Suppressor macrophage (primary cell): Measurements from ENCODE around the gene TMEM8B.
"Not testable (repeated sequence)": the region's sequence is repeated elsewhere in the genome, so short reads cannot be mapped to it uniquely, and the experiment has no call there.

Source experiments
- DNase-seq, 4 experiments: peaks; one replicate each; pipeline ENCODE4 v3.0.0-alpha.2; 2020 to 2022

TMEM8B gene

DNA sequence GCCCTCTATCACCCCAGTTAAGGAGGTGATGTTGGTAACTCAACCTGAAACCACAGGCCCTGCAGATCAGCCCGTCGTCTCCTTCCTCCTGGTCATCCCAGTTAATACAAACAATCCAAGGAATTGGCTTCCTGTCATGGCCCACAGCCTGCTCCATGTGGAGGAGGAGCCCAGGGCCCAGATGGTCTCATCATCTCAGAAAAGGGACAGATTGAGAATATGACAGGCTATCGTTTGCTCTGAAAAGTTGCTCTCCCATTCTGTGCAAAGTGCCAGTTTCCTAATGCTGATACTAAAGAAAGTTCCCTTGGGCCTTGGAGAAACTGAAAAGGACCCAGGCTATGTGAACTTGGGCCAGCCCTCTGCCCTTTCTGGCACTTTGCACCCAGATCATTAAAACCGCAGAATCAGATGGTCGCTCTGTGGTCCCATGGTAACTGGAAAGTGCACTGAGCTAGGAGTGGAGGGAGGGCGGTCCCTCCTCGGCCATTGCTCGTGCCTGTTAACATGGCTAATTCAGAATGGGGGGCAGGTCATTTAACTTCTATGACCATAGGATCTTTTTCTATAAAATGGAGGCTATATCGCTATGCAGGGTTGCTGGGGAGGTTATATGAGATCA lies 79.6 kb downstream of the TMEM8B start:
- no peak for DNase-seq

- no peak for DNase-seq
These were observed 80.2 kb downstream of the TMEM8B start, which contains the start of gene SPAAR for GRCh38 chr9:35909274-35909673. TSS of gene SPAAR (plus strand) at chr9:35909490. CDS start at chr9:35910464, 974 bp downstream.

- DNase-seq: no peak
These were observed 80.9 kb downstream of the TMEM8B start for GRCh38 chr9:35909687-35910612.

GRCh38 chr9:35910613-35911359 lies 81.8 kb downstream of the TMEM8B start:
- peak; percentile 31 to 46 (median 39) for DNase-seq

DNA sequence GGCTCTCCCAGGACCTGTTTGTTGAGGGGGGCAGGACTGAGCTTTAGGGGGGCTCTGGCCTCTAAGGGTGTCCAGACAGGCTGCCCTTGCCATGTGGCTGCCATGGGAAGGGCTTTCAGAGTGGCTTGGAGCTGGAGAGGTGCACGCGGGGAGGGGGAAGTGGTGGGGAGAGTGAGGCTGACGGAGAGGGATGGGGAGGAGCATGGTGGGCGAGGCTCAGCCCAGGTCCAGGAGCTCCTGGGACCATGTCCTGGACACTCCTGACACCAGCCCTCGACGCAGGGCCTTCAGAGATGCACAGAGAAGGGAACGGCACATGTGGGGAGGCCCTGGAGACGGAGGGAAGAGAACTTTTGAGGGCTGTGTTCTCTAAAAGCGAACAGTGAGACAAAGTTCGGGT lies 82.7 kb downstream of the TMEM8B start:
- no peak for DNase-seq

DNA sequence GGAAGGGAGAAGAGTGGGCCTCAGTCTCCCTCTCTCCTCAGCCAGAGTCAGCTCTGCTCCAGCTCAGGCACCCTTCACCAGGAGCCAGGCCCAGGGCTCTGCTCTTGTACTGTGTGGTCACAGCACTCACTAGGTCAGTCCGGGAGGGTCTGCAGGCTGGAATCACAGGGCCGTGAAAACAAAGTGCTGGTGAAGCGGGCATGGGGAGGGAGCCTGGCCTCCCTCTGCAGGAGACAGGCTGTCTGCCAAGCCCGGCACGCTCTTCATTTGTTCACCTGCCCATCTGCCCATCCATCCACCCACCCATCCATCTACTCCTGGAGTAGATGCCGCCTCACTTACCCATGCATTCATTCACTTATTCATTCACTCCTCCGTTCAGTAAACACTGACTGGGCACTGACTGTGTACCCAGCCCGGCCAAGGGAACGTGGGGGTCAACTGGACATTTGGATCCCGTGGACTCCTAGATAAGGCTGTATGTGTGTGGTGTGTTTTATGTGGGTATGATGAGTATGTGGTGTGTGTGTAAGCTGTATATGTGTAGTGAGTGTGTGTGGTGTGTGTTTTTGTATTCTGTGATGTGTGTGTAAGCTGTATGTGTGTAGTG lies 83.9 kb downstream of the TMEM8B start:
- DNase-seq: no peak

GRCh38 chr9:35913429-35913828 lies 84.4 kb downstream of the TMEM8B start:
- not testable (repeated sequence) for DNase-seq

DNA sequence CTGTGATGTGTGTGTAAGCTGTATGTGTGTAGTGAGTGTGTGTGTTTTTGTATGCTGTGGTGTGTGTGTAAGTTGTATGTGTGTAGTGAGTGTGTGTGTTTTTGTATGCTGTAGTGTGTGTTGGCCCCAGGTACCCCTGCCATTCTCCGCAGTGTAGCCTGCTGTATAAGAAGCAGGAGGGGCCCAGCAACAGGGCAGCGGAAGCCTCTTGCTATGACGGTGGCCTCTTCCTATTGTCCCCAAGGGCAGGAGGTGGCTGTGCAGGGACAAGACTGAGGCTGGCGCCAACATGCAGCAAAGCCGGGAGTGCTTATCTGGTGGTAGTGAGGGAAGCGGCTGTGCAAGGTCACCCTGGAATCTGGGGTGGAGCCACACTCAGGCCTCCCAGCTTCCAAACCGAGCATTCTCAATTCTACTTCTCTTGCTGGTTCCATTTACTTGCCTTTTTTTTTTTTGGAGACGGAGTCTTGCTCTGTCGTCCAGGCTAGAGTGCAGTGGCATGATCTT lies 85.3 kb downstream of the TMEM8B start:
- peak in 3 of 4 experiments; percentile 21 to 43 (median 30) for DNase-seq
